Stimulated activated CD8-positive, alpha-beta memory T cell treated with anti-CD3 and anti-CD28 coated beads, Interleukin-7, amount 100 ng/mL, for 48 hours (primary cell): ENCODE measurements around the gene TXK.
"Not testable (repeated sequence)": the region's sequence is repeated elsewhere in the genome, so short reads cannot be mapped to it uniquely, and the experiment has no call there.

Source experiments
- DNase-seq, 2 donors: peaks; one replicate each; pipeline ENCODE4 v3.0.0-alpha.2; 2020; ENCODE audit warnings: low read depth in 1 of 2; ENCODE audit errors: extremely low read depth in 1 of 2

Gene TXK

GRCh38 chr4:48134081-48134480 is at the start of gene TXK:
TXK (minus strand) TSS chr4:48134250; CDS start chr4:48134170, 80 bp downstream.
- no peak for DNase-seq

- no peak for DNase-seq
These were observed 46.2 kb upstream of the TXK start for GRCh38 chr4:48180234-48180633.

- DNase-seq, result no peak
These were observed 44.9 kb upstream of the TXK start for GRCh38 chr4:48178931-48179330.

GRCh38 chr4:48175806-48176205 is 41.8 kb upstream of the TXK start:
- no peak for DNase-seq

- no peak for DNase-seq
These were observed 41.3 kb upstream of the TXK start for GRCh38 chr4:48175328-48175727.

- no peak for DNase-seq
These were observed 39.3 kb upstream of the TXK start for GRCh38 chr4:48173056-48173991.

- no peak for DNase-seq
These were observed 38.6 kb upstream of the TXK start for GRCh38 chr4:48172651-48173050.

- DNase-seq, result no peak
These were observed 35.6 kb upstream of the TXK start for GRCh38 chr4:48169636-48170035.

GRCh38 chr4:48167538-48168263 is 33.7 kb upstream of the TXK start:
- no peak for DNase-seq

GRCh38 chr4:48164561-48164960 is 30.5 kb upstream of the TXK start:
- DNase-seq, result not testable (repeated sequence)

- DNase-seq, result no peak
These were observed 29.7 kb upstream of the TXK start for GRCh38 chr4:48163746-48164145.

- no peak for DNase-seq
These were observed 28.1 kb upstream of the TXK start for GRCh38 chr4:48162162-48162561.

GRCh38 chr4:48157271-48157670 is 23.2 kb upstream of the TXK start:
- DNase-seq, result no peak

- no peak for DNase-seq
These were observed 22.4 kb upstream of the TXK start for GRCh38 chr4:48156423-48156822.

- DNase-seq, result no peak
These were observed 19.9 kb upstream of the TXK start for GRCh38 chr4:48153791-48154550.

- no peak for DNase-seq
These were observed 18.2 kb upstream of the TXK start for GRCh38 chr4:48152259-48152658.

GRCh38 chr4:48149827-48150370 is 15.8 kb upstream of the TXK start:
- no peak for DNase-seq

- DNase-seq, result no peak
These were observed 13.6 kb upstream of the TXK start for GRCh38 chr4:48147621-48148020.

GRCh38 chr4:48141048-48141447 is 7.0 kb upstream of the TXK start:
- DNase-seq, result no peak

- DNase-seq, result no peak
These were observed 5.6 kb upstream of the TXK start for GRCh38 chr4:48139691-48140090.

- no peak for DNase-seq
These were observed 4.9 kb upstream of the TXK start for GRCh38 chr4:48138936-48139335.
